ENCODE results near the gene COL9A2. TPM values are rescaled to one million over a fixed set of nuclear protein-coding genes. Genes with fewer than 3 reads are reported as not detected.

COL9A2 gene
- polyA plus RNA-seq, 1 of the 3 experiments (the other 2 are of a cell fraction): 0.94 TPM

- Histone ChIP-seq H3K9ac (no peak overlapping the region), H3K27me3 (ENCODE audit: insufficient read depth) (no peaks in the 10 kb centered on the region), H3F3A (replicated peaks; ENCODE audit: insufficient read depth) (peaks cover 5% of the 10 kb centered on the region), H3K9me3 (no peaks in the 10 kb centered on the region), H3K4me2 (no peak overlapping the region), H3K4me3 (ENCODE audit: low read depth in 2 of 2, low read length in 1 of 2) (no peak overlapping the region), H3K27ac (ENCODE audit: low read depth in 2 of 2, low read length in 1 of 2) (no peak overlapping the region), H4K20me1 (ENCODE audit: insufficient read depth) (0 out of 2 replicates have a peak, but pooled peaks cover 4% of the 10 kb centered on the region), H3K4me1 (ENCODE audit: control insufficient read depth in 1 of 2, insufficient read depth in 2 of 2, low read depth in 1 of 2, low read length in 1 of 2) (no peaks in the 10 kb centered on the region; a peak in 2 of 4 replicates), H3K36me3 (replicated peaks in 1 of 2; ENCODE audit: control insufficient read depth in 1 of 2, insufficient read depth in 2 of 2, low read length in 1 of 2) (peaks cover 64 to 72% of the 10 kb centered on the region in 2 experiments), H3K79me2 (ENCODE audit: insufficient read depth) (peaks cover 19% of the 10 kb centered on the region; the same call in 1 of the 2 replicates), H2AFZ (ENCODE audit: low read depth) (no peak overlapping the region), H3K9me2 (no peaks in the 10 kb centered on the region)
- TF ChIP-seq RCOR1 (IDR thresholded peaks at IDR 0.05; ENCODE audit: low read length): no peak
- no peak for TF ChIP-seq SMC3 (IDR thresholded peaks at IDR 0.05; ENCODE audit: low read depth, low read length)
- TF ChIP-seq TAF1 (IDR thresholded peaks at IDR 0.05; ENCODE audit: borderline replicate concordance, low read depth, low read length): no peak
- no peak for TF ChIP-seq EZH2phosphoT487 (IDR thresholded peaks at IDR 0.05; ENCODE audit: borderline replicate concordance, low read depth)
- no peak for TF ChIP-seq FOXM1 (IDR thresholded peaks at IDR 0.05; ENCODE audit: low read depth)
- no peak for TF ChIP-seq USF1 (IDR thresholded peaks at IDR 0.05; ENCODE audit: borderline replicate concordance, low read depth)
- no peak for TF ChIP-seq MEF2A (IDR thresholded peaks at IDR 0.05; ENCODE audit: borderline replicate concordance, low read depth)
- TF ChIP-seq USF2 (IDR thresholded peaks at IDR 0.05; ENCODE audit: borderline replicate concordance, low read depth, low read length): no peak
- no peak for TF ChIP-seq RAD21 (IDR thresholded peaks at IDR 0.05; ENCODE audit: low read length)
- TF ChIP-seq ELF1 (IDR thresholded peaks at IDR 0.05): no peak
- TF ChIP-seq JUND (IDR thresholded peaks at IDR 0.05): no peak
- TF ChIP-seq YY1 (IDR thresholded peaks at IDR 0.05; ENCODE audit: low read depth): no peak
- TF ChIP-seq NFIC (IDR thresholded peaks at IDR 0.05; ENCODE audit: borderline replicate concordance): no peak
- TF ChIP-seq MXI1 (IDR thresholded peaks at IDR 0.05; ENCODE audit: low read depth, low read length): no peak
- TF ChIP-seq CHD2 (IDR thresholded peaks at IDR 0.05; ENCODE audit: low read length, partially characterized antibody): no peak
- no peak for TF ChIP-seq REST (IDR thresholded peaks at IDR 0.05; ENCODE audit: low read depth, low read length)
- no peak for DNase-seq
- ChIA-PET POLR2A (no interaction called here), CTCF (interaction anchor here (1.2 to 2.4 kb wide), 6 partner anchors 8 to 132 kb away, joined by 3 to 10 read pairs (median 5); no protein-coding TSS in a partner anchor)
- WGBS (ENCODE audit: low lambda C conversion rate): 97% methylated on average over 3 of the region's 3 CpGs
Observed at GRCh38 chr1:40272653-40273213, 44.4 kb downstream of the COL9A2 start.

All from SK-N-SH (cell line).